ENCODE measurements around the gene MLN. TPM values are rescaled to one million over a fixed set of nuclear protein-coding genes. Genes with fewer than 3 reads are reported as not detected.

Gene MLN
- total RNA-seq, 4 donors from 2014 or later = not detected

DNA sequence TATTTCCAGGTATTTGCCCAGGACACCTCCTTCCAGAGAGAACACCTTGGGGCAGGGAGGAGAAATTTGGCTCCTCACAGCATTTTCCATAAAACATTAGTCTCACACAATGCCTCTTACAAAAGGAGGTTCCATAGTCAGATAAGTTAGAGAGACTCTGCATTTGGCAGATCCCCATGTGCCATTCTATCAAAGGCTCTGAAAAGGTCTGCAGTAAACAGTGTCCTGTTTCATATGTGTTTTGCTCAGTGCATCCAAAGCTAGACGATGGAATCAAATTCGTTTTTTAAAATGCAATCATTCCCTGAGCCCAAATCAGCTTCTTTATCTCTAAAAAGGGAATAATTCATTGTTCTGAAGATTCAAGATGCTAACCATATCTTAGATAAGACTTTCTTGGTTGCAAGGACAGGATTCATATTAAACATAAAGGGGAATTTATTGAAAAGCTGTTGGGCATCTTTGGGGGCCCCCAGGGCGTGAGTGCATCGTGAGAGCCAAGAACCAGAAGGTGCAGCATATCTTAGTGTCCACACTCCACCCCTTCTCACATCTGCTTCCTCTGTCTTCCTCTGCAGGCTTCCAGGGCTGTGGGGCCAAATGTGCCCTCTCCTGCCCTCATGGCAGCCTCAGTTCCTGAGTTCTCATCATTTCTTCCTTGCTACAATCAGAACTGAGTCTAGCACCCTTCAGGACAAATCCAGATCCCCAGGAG lies 41.4 kb upstream of the MLN start:
- Histone ChIP-seq H3K4me1 (peaks cover 8% of the 10 kb centered on the region), H3K4me3 (no peak overlapping the region), H3K27ac (no peak overlapping the region), H3K27me3 (peaks cover 8% of the 10 kb centered on the region), H3K36me3 (no peaks in the 10 kb centered on the region), H3K9me3 (no peaks in the 10 kb centered on the region)
- TF ChIP-seq EP300 (IDR thresholded peaks at IDR 0.05) (no peak), POLR2AphosphoS5 (IDR thresholded peaks at IDR 0.05) (no peak), POLR2A (IDR thresholded peaks at IDR 0.05) (no peak), CTCF (IDR thresholded peaks at IDR 0.05) (no peak)
- WGBS = 80% methylated on average over 4 of the region's 4 CpGs
- no peak for DNase-seq (ENCODE audit: low spot score in 2 of 2)

GRCh38 chr6:33843131-33844121 lies 39.6 kb upstream of the MLN start:
- H3K27me3 ChIP-seq = no peaks in the 10 kb centered on the region
- H3K9me3 ChIP-seq = no peaks in the 10 kb centered on the region
- no peak for DNase-seq (ENCODE audit: low spot score in 2 of 2)
- peaks cover 26% of the 10 kb centered on the region for H3K4me1 ChIP-seq
- TF ChIP-seq CTCF (IDR thresholded peaks at IDR 0.05) = no peak
- TF ChIP-seq EP300 (IDR thresholded peaks at IDR 0.05) = no peak
- no peak for TF ChIP-seq POLR2A (IDR thresholded peaks at IDR 0.05)
- TF ChIP-seq POLR2AphosphoS5 (IDR thresholded peaks at IDR 0.05) = no peak
- WGBS = 80% methylated on average over 21 of the region's 24 CpGs
- H3K4me3 ChIP-seq = no peak overlapping the region
- no peak overlapping the region for H3K27ac ChIP-seq
- no peaks in the 10 kb centered on the region for H3K36me3 ChIP-seq

- Histone ChIP-seq H3K27ac (no peak overlapping the region), H3K4me1 (peaks cover 28% of the 10 kb centered on the region), H3K4me3 (no peak overlapping the region), H3K36me3 (no peaks in the 10 kb centered on the region), H3K9me3 (no peaks in the 10 kb centered on the region), H3K27me3 (no peaks in the 10 kb centered on the region)
- WGBS = 89% methylated on average over 4 of the region's 4 CpGs
- no peak for TF ChIP-seq POLR2A (IDR thresholded peaks at IDR 0.05)
- no peak for TF ChIP-seq CTCF (IDR thresholded peaks at IDR 0.05)
- no peak for TF ChIP-seq EP300 (IDR thresholded peaks at IDR 0.05)
- TF ChIP-seq POLR2AphosphoS5 (IDR thresholded peaks at IDR 0.05) = no peak
- DNase-seq (ENCODE audit: low spot score in 2 of 2) = no peak
These were observed 38.1 kb upstream of the MLN start for GRCh38 chr6:33841868-33842267.

GRCh38 chr6:33841070-33841469 lies 37.3 kb upstream of the MLN start:
- 100% methylated on average over 3 of the region's 3 CpGs for WGBS
- no peak overlapping the region for H3K4me3 ChIP-seq
- no peaks in the 10 kb centered on the region for H3K36me3 ChIP-seq
- H3K27me3 ChIP-seq = no peaks in the 10 kb centered on the region
- peaks cover 28% of the 10 kb centered on the region for H3K4me1 ChIP-seq
- no peaks in the 10 kb centered on the region for H3K9me3 ChIP-seq
- no peak for DNase-seq (ENCODE audit: low spot score in 2 of 2)
- TF ChIP-seq POLR2AphosphoS5 (IDR thresholded peaks at IDR 0.05) = no peak
- no peak for TF ChIP-seq CTCF (IDR thresholded peaks at IDR 0.05)
- no peak for TF ChIP-seq EP300 (IDR thresholded peaks at IDR 0.05)
- TF ChIP-seq POLR2A (IDR thresholded peaks at IDR 0.05) = no peak
- no peak overlapping the region for H3K27ac ChIP-seq

Measured in suprapubic skin (tissue), 4 donors.